ENCODE results near the gene SPATS2L.

GRCh38 chr2:200317975-200318374, 11.5 kb downstream of the SPATS2L start:
- TF ChIP-seq POLR2AphosphoS5 (IDR thresholded peaks at IDR 0.05) (no peak), CTCF (IDR thresholded peaks at IDR 0.05) (no peak), POLR2A (IDR thresholded peaks at IDR 0.05) (no peak)
